ENCODE results near the gene SHOX. TPM values are rescaled to one million over a fixed set of nuclear protein-coding genes. Genes with fewer than 3 reads are reported as not detected.

The SHOX gene
- total RNA-seq, 1 experiment from 2014 or later, result not detected

DNA sequence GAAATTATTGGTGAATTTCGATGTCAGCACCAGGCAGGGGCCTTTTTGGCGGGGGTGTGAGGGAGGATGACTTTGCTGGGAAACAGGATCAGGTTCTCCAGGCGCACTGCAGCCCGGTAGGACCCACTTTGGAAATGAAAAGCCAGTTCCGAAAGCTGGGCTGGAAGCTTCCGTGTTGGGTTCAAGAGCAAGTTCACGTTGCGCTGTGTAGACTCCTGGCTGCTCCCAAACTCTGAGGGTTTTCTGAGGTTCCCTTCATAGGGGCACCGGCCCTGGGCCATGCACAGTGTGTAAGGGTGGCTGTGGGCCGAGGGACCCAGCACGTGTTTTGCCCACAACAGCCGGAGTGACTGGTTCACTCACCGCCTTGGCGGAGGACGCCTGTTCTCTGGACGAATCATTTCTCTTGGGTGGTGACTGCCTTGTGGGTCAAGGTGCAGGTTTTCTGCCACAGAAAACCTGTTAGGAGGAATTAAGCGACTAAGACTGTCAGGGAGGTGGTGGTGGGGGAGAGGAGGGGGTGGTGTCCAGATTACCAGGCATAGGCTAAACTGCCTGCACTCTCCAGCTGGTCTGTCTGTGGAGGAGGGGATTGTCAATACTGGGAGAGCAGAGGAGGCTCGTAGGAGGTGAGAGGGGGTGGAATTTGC is 8.0 kb downstream of the SHOX start:
- CTCF ChIA-PET, result no interaction called here
- DNase-seq (ENCODE audit: low read depth, low spot score), result no peak
- Histone ChIP-seq H3K4me3 (replicated peaks in 1 of 2; ENCODE audit: low read depth in 1 of 2, low read length in 2 of 2) (no peak overlapping the region), H3K9me2 (ENCODE audit: insufficient read depth) (no peaks in the 10 kb centered on the region), H3K9me3 (ENCODE audit: control insufficient read depth in 1 of 2, insufficient read depth in 1 of 2, low read depth in 1 of 2, low read length in 2 of 2) (no peaks in the 10 kb centered on the region), H3K4me1 (ENCODE audit: control insufficient read depth in 1 of 2, insufficient read depth in 2 of 2, low read length in 2 of 2) (no peaks in the 10 kb centered on the region), H3K9ac (ENCODE audit: low read length) (no peak overlapping the region), H3K27ac (ENCODE audit: low read depth, low read length) (no peak overlapping the region), H3K27me3 (ENCODE audit: insufficient read depth, low read length) (no peaks in the 10 kb centered on the region), H3K4me2 (ENCODE audit: low read length) (no peak overlapping the region), H3K79me2 (ENCODE audit: insufficient read depth, low read length) (no peaks in the 10 kb centered on the region), H2AFZ (ENCODE audit: low read depth, low read length, poor library complexity, severe bottlenecking) (no peak overlapping the region), H3K36me3 (ENCODE audit: control insufficient read depth in 1 of 2, insufficient read depth in 2 of 2, low read length in 2 of 2) (no peaks in the 10 kb centered on the region), H4K20me1 (ENCODE audit: insufficient read depth) (no peaks in the 10 kb centered on the region)
- intact Hi-C loops (cut with micrococcal nuclease), result no loop called here
- RAD21 ChIA-PET (ENCODE audit: low non-redundant PET in 1 of 2, low total read pairs in 2 of 2, uncharacterized antibody in 2 of 2, unreplicated experiment in 2 of 2), result no interaction called here
- POLR2A ChIA-PET, result no interaction called here
- TF ChIP-seq JUND (IDR thresholded peaks at IDR 0.05) (no peak), CEBPB (IDR thresholded peaks at IDR 0.05; ENCODE audit: low read depth) (no peak), TCF7L2 (IDR thresholded peaks at IDR 0.05; ENCODE audit: borderline replicate concordance, extremely low read depth, insufficient read depth, insufficient read length) (no peak), EZH2 (IDR thresholded peaks at IDR 0.05) (no peak), ZFX (IDR thresholded peaks at IDR 0.05) (no peak), POLR2A (IDR thresholded peaks at IDR 0.05; ENCODE audit: borderline replicate concordance, extremely low read depth, insufficient read depth, insufficient read length) (no peak), EGR1 (IDR thresholded peaks at IDR 0.05; ENCODE audit: low read depth) (no peak), EZH2phosphoT487 (IDR thresholded peaks at IDR 0.05; ENCODE audit: borderline replicate concordance) (no peak)
- TF ChIP-seq, protein P1, sequence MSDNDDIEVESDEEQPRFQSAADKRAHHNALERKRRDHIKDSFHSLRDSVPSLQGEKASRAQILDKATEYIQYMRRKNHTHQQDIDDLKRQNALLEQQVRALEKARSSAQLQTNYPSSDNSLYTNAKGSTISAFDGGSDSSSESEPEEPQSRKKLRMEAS (IDR thresholded peaks at IDR 0.05), result no peak
- BruUV-seq (replicated peaks), result no TSS peak
- ATAC-seq, result no peak

DNA sequence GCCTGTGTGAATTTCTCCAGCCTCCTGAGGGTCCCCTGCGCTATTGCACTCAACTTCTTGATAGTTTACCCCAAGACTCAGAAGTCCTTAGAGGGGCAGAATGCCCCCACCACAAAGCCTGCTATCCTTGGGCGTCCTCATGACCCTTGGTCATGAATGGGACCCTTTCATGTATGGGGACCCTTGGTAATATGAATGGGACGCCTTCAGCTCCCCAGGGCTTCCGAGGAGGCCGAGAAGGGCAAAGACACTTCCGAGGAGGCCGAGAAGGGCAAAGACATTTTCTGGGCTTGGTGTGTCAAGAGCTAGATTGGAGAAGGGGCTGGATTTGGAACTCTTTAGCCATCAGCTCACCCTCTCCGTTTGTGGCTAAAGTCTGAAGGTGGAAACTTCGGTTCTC is 8.6 kb downstream of the SHOX start:
- Histone ChIP-seq H3K9ac (ENCODE audit: low read length) (no peak overlapping the region), H3K4me1 (ENCODE audit: control insufficient read depth in 1 of 2, insufficient read depth in 2 of 2, low read length in 2 of 2) (no peaks in the 10 kb centered on the region), H4K20me1 (ENCODE audit: insufficient read depth) (no peaks in the 10 kb centered on the region), H3K4me3 (replicated peaks in 1 of 2; ENCODE audit: low read depth in 1 of 2, low read length in 2 of 2) (no peak overlapping the region), H3K9me3 (ENCODE audit: control insufficient read depth in 1 of 2, insufficient read depth in 1 of 2, low read depth in 1 of 2, low read length in 2 of 2) (no peaks in the 10 kb centered on the region), H2AFZ (ENCODE audit: low read depth, low read length, poor library complexity, severe bottlenecking) (no peak overlapping the region), H3K27ac (ENCODE audit: low read depth, low read length) (no peak overlapping the region), H3K36me3 (ENCODE audit: control insufficient read depth in 1 of 2, insufficient read depth in 2 of 2, low read length in 2 of 2) (no peaks in the 10 kb centered on the region), H3K79me2 (ENCODE audit: insufficient read depth, low read length) (no peaks in the 10 kb centered on the region), H3K9me2 (ENCODE audit: insufficient read depth) (no peaks in the 10 kb centered on the region), H3K27me3 (ENCODE audit: insufficient read depth, low read length) (no peaks in the 10 kb centered on the region), H3K4me2 (ENCODE audit: low read length) (no peak overlapping the region)
- ChIA-PET RAD21 (ENCODE audit: low non-redundant PET in 1 of 2, low total read pairs in 2 of 2, uncharacterized antibody in 2 of 2, unreplicated experiment in 2 of 2) (no interaction called here), CTCF (no interaction called here), POLR2A (no interaction called here)
- no peak for DNase-seq (ENCODE audit: low read depth, low spot score)
- intact Hi-C loops (cut with micrococcal nuclease), result no loop called here
- ATAC-seq, result no peak
- BruUV-seq (replicated peaks), result no TSS peak
- TF ChIP-seq, protein P2, sequence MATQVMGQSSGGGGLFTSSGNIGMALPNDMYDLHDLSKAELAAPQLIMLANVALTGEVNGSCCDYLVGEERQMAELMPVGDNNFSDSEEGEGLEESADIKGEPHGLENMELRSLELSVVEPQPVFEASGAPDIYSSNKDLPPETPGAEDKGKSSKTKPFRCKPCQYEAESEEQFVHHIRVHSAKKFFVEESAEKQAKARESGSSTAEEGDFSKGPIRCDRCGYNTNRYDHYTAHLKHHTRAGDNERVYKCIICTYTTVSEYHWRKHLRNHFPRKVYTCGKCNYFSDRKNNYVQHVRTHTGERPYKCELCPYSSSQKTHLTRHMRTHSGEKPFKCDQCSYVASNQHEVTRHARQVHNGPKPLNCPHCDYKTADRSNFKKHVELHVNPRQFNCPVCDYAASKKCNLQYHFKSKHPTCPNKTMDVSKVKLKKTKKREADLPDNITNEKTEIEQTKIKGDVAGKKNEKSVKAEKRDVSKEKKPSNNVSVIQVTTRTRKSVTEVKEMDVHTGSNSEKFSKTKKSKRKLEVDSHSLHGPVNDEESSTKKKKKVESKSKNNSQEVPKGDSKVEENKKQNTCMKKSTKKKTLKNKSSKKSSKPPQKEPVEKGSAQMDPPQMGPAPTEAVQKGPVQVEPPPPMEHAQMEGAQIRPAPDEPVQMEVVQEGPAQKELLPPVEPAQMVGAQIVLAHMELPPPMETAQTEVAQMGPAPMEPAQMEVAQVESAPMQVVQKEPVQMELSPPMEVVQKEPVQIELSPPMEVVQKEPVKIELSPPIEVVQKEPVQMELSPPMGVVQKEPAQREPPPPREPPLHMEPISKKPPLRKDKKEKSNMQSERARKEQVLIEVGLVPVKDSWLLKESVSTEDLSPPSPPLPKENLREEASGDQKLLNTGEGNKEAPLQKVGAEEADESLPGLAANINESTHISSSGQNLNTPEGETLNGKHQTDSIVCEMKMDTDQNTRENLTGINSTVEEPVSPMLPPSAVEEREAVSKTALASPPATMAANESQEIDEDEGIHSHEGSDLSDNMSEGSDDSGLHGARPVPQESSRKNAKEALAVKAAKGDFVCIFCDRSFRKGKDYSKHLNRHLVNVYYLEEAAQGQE (IDR thresholded peaks at IDR 0.05; ENCODE audit: low read depth), result no peak
- TF ChIP-seq, protein P3, sequence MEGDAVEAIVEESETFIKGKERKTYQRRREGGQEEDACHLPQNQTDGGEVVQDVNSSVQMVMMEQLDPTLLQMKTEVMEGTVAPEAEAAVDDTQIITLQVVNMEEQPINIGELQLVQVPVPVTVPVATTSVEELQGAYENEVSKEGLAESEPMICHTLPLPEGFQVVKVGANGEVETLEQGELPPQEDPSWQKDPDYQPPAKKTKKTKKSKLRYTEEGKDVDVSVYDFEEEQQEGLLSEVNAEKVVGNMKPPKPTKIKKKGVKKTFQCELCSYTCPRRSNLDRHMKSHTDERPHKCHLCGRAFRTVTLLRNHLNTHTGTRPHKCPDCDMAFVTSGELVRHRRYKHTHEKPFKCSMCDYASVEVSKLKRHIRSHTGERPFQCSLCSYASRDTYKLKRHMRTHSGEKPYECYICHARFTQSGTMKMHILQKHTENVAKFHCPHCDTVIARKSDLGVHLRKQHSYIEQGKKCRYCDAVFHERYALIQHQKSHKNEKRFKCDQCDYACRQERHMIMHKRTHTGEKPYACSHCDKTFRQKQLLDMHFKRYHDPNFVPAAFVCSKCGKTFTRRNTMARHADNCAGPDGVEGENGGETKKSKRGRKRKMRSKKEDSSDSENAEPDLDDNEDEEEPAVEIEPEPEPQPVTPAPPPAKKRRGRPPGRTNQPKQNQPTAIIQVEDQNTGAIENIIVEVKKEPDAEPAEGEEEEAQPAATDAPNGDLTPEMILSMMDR (IDR thresholded peaks at IDR 0.05 in 2 of 3, conservative IDR thresholded peaks at IDR 0.05 in 1 of 3; ENCODE audit: borderline replicate concordance in 1 of 3, insufficient read depth in 1 of 3, low read depth in 2 of 3, low read length in 2 of 3), result no peak
- no peak for TF ChIP-seq TCF7L2 (IDR thresholded peaks at IDR 0.05; ENCODE audit: borderline replicate concordance, extremely low read depth, insufficient read depth, insufficient read length)
- TF ChIP-seq SRF (IDR thresholded peaks at IDR 0.05; ENCODE audit: low read depth), result no peak
- TF ChIP-seq EZH2phosphoT487 (IDR thresholded peaks at IDR 0.05; ENCODE audit: borderline replicate concordance), result no peak
- TF ChIP-seq, protein P4, sequence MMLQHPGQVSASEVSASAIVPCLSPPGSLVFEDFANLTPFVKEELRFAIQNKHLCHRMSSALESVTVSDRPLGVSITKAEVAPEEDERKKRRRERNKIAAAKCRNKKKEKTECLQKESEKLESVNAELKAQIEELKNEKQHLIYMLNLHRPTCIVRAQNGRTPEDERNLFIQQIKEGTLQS (IDR thresholded peaks at IDR 0.05), result no peak
- no peak for TF ChIP-seq ELF1 (IDR thresholded peaks at IDR 0.05; ENCODE audit: borderline replicate concordance, low read depth)
